ENCODE data around the gene MLN.
A peak's percentile ranks its signal among the peaks of the same experiment; 100 is the strongest.

The MLN gene

GRCh38 chr6:33774774-33775173, 29.0 kb downstream of the MLN start:
- no peak overlapping the region for H3K4me3 ChIP-seq (ENCODE audit: control insufficient read depth, low read depth, low read length)
- TF ChIP-seq CTCF (conservative IDR thresholded peaks at IDR 0.05; ENCODE audit: control insufficient read depth, insufficient read depth, low read depth, low read length): no peak
- no peak for DNase-seq (ENCODE audit: low read depth)

GRCh38 chr6:33772902-33773472, 30.8 kb downstream of the MLN start:
- DNase-seq (ENCODE audit: low read depth): no peak
- no peak for TF ChIP-seq CTCF (conservative IDR thresholded peaks at IDR 0.05; ENCODE audit: control insufficient read depth, insufficient read depth, low read depth, low read length)
- H3K4me3 ChIP-seq (ENCODE audit: control insufficient read depth, low read depth, low read length): no peak overlapping the region

GRCh38 chr6:33772082-33772830, 31.5 kb downstream of the MLN start:
- no peak for TF ChIP-seq CTCF (conservative IDR thresholded peaks at IDR 0.05; ENCODE audit: control insufficient read depth, insufficient read depth, low read depth, low read length)
- no peak for DNase-seq (ENCODE audit: low read depth)
- no peak overlapping the region for H3K4me3 ChIP-seq (ENCODE audit: control insufficient read depth, low read depth, low read length)

- TF ChIP-seq CTCF (conservative IDR thresholded peaks at IDR 0.05; ENCODE audit: control insufficient read depth, insufficient read depth, low read depth, low read length): peak; percentile 45
- DNase-seq (ENCODE audit: low read depth): peak; percentile 84
- H3K4me3 ChIP-seq (ENCODE audit: control insufficient read depth, low read depth, low read length): no peak overlapping the region
Observed at GRCh38 chr6:33771146-33772081, 32.4 kb downstream of the MLN start.

GRCh38 chr6:33770833-33771145, 33.0 kb downstream of the MLN start:
- H3K4me3 ChIP-seq (ENCODE audit: control insufficient read depth, low read depth, low read length): no peak overlapping the region
- TF ChIP-seq CTCF (conservative IDR thresholded peaks at IDR 0.05; ENCODE audit: control insufficient read depth, insufficient read depth, low read depth, low read length): no peak
- no peak for DNase-seq (ENCODE audit: low read depth)

GRCh38 chr6:33770124-33770832, 33.5 kb downstream of the MLN start:
- DNase-seq (ENCODE audit: low read depth): no peak
- no peak overlapping the region for H3K4me3 ChIP-seq (ENCODE audit: control insufficient read depth, low read depth, low read length)
- TF ChIP-seq CTCF (conservative IDR thresholded peaks at IDR 0.05; ENCODE audit: control insufficient read depth, insufficient read depth, low read depth, low read length): no peak
